Measurements from ENCODE around the gene KLHL24.
"Not testable (repeated sequence)": the region's sequence is repeated elsewhere in the genome, so short reads cannot be mapped to it uniquely, and the experiment has no call there.

Gene KLHL24

DNA sequence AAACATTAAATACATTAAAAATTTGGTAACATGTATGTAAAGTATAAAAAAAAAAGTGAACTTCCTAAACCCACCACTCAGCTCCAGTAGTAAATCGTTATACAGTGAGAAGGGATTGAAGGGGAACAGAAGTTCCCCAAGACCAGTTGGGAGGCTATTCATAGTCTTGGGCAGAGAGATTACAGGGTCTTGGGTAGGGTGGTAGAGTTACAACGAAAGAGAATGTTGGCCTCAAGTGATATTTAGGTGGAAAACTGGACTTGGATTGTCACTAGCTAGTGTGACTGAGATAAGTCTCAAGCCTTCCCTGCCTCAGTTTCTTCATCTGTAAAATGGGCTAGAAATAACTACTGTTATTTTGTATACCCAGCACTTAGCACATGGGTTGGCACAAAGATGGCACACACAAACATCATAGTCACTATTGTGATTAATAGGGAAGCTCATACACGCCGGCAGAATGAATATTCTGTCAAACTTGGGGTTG, 61.7 kb downstream of the KLHL24 start:
- no peak for DNase-seq (ENCODE audit: low spot score)

DNA sequence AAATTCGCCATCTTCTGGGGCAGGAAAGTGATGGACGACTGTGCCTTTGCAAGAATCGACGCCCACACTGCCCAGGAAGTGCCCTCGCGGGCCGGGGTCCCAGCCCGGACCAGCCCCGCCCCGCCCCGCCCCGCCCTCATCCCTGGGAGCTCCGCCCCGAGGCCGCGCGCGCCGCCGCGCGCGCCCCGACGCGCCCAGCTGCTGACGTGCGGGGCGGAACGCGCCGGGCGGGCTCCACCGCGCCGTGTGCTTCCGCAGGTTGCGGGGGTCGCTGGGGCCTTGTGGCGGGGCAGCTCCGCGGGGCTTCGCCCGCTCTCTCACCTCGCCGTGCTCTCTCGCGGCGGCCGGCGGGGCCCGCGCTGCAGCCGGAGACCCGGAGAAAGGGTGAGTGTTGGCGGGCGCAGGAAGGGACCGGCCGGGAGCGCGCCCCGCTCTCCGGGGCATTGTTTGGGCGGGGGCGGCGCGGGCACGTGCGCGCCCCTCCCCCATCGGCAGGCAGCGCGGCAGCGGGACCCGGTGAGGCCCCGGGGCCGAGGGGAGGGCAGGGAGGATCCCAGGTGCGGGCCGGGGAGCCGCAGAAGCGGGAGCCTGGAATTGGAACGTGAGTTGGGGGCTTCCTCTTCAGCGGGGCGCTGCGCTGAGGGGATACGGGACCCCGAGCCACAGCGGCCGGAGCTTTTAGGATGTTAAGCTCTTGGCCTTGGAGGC, 62.3 kb downstream of the KLHL24 start, which contains the start of gene YEATS2:
Gene YEATS2, plus strand, starts transcription at position 188 of the 708 bp plus-strand sequence. CDS start 17,366 bp downstream, outside the sequence.
- DNase-seq (ENCODE audit: low spot score), result peak; percentile 80

- peak; percentile 64 for DNase-seq (ENCODE audit: low spot score)
These were observed 62.9 kb downstream of the KLHL24 start for GRCh38 chr3:183698318-183698751.

- DNase-seq (ENCODE audit: low spot score), result peak; percentile 66
These were observed 63.3 kb downstream of the KLHL24 start for GRCh38 chr3:183698756-183699155.

- peak; percentile 26 for DNase-seq (ENCODE audit: low spot score)
These were observed 64.0 kb downstream of the KLHL24 start for GRCh38 chr3:183699238-183699947.

- no peak for DNase-seq (ENCODE audit: low spot score)
These were observed 66.3 kb downstream of the KLHL24 start for GRCh38 chr3:183701744-183702143.

GRCh38 chr3:183703892-183704291, 68.5 kb downstream of the KLHL24 start:
- not testable (repeated sequence) for DNase-seq (ENCODE audit: low spot score)

DNA sequence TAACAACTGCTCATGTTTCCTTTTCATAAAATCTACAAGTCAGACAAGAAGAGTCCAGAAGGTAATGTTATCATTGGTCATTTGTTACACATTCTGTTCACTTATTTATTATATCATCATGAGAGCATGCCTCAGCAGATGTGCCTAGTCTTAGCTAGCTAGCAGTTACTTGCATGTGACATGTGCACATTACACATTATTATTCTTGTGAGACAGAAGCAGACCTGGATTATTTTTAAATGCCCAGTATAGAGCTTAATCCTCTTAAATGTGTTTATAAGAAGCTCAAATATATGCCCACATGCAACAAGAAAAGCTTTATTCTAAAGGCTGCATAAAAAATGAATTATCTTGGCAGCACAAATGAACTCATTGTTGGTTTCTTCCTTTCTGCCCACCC, 74.8 kb downstream of the KLHL24 start:
- no peak for DNase-seq (ENCODE audit: low spot score)

DNA sequence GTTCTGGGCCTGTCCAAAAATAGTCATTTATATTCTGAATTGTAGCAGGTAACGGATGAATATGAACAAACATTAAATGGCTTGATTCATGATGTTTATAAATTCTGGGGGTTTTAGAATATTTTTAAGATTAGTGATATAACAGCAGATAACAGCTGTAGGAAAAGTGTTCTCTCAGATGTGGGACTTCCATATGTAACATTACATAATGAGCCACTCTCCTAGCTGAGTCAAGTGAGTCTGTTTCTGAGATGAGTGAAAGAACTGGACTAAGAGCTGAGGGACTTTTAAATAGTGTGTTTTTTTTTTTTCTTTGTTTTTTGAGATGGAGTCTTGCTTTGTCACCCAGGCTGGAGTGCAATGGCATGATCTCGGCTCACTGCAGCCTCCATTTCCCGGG, 76.1 kb downstream of the KLHL24 start:
- DNase-seq (ENCODE audit: low spot score), result no peak

DNA sequence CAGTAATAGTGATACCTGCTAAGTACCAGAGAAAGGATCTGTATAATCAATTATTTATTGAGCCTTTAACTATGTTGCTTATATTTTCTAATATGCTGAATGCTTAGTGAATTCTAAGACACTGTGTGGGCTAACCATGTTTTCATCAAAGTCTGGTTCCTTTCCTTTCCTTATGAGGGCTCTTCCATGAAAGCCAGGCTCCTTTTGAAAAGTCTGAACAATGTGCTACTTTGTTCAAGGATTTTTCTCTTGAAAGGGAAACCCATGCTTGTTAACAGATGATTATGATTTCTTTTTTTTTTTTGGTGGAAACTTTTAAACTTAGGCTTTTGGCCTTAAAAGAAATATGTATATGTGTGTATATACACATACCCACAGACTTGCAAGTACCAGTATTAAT, 79.2 kb downstream of the KLHL24 start:
- DNase-seq (ENCODE audit: low spot score), result no peak

GRCh38 chr3:183718012-183718411, 82.6 kb downstream of the KLHL24 start:
- DNase-seq (ENCODE audit: low spot score), result no peak

DNA sequence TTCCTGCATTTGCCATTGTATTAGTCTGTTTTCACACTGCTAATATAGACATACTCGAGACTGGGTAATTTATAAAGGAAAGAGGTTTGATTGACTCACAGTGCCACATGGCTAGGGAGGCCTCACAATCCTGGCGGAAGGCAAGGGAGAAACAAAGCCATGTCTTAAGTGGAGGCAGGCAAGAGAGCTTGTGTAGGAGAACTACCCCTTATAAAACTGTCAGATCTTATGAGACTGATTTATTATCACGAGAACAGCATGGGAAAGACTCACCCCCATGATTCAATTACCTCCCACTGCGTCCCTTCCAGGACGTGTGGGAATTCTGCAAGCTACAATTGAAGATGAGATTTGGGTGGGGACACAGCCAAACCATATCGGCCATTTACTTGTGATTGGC, 90.0 kb downstream of the KLHL24 start:
- no peak for DNase-seq (ENCODE audit: low spot score)

- no peak for DNase-seq (ENCODE audit: low spot score)
These were observed 92.8 kb downstream of the KLHL24 start for GRCh38 chr3:183728204-183728603.

DNA sequence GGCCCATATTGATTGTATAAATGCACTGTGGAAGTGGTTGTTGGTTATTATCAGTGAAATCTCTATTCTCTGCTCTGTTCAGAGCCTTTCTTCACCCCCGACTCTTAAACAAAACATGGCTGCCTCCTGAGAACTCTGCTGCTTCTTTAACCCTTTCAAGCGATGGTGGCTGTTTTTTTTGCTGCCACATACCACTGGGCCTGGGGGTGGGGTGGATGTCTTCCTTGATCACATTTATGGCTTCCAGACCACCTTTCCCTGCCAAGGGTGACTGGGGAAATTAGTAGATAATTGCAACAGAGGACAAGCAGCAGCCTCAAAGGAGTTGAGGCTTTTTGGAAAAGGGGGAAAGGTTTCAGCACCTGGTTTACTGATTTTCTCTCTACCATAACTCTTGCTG, 94.9 kb downstream of the KLHL24 start:
- no peak for DNase-seq (ENCODE audit: low spot score)

GRCh38 chr3:183731611-183732010, 96.2 kb downstream of the KLHL24 start:
- no peak for DNase-seq (ENCODE audit: low spot score)

- DNase-seq (ENCODE audit: low spot score), result no peak
These were observed 98.1 kb downstream of the KLHL24 start for GRCh38 chr3:183733553-183733952.
